Activated T-helper 1 cell treated with anti-CD3 and anti-CD28 coated beads, Interleukin-12 subunit alpha, Interleukin-12 subunit beta, Interleukin-2, Interleukin-4 antibody, amounts not matched to agents 30 ng/mL and 10 ng/mL and 1 ng/mL, durations not matched to agents 14 hours and 24 hours and 36 hours (primary cell): ENCODE results near the gene VOPP1. TPM values are rescaled to one million over a fixed set of nuclear protein-coding genes. Genes with fewer than 3 reads are reported as not detected.
"Not testable (repeated sequence)": the region's sequence is repeated elsewhere in the genome, so short reads cannot be mapped to it uniquely, and the experiment has no call there.

Experiments
- DNase-seq: peaks from one replicate; pipeline ENCODE4 v3.0.0; 2021; ENCODE audit warnings: low spot score
- H3K27ac Mint-ChIP-seq: one replicate; pipeline ENCODE4 v1.8.0; 2021; ENCODE audit warnings: mild to moderate bottlenecking, mixed read lengths
- H3K27me3 Mint-ChIP-seq: one replicate; pipeline ENCODE4 v1.8.0; 2022; ENCODE audit warnings: mild to moderate bottlenecking, moderate library complexity, mixed read lengths; ENCODE audit not compliant: insufficient read depth
- H3K36me3 Mint-ChIP-seq: one replicate; pipeline ENCODE4 v1.8.0; 2021; ENCODE audit warnings: low read depth, mixed read lengths
- H3K4me1 Mint-ChIP-seq: one replicate; pipeline ENCODE4 v1.8.0; 2021; ENCODE audit warnings: low read depth, mixed read lengths
- H3K4me3 Mint-ChIP-seq: one replicate; pipeline ENCODE4 v1.8.0; 2021; ENCODE audit warnings: mild to moderate bottlenecking, moderate library complexity, mixed read lengths
- H3K9me3 Mint-ChIP-seq: one replicate; pipeline ENCODE4 v1.8.0; 2021; ENCODE audit warnings: mixed read lengths
- intact Hi-C: fragments of 100-400 bp; cut with micrococcal nuclease; formaldehyde crosslinking; loops from one replicate; pipeline ENCODE4 v1.15.1; 2024
- total RNA-seq: library from RNA; stranded (reverse); gene quantifications from 2 replicates; pipeline ENCODE4 v1.2.3, GENCODE V29; 2022

VOPP1 gene, protein sequence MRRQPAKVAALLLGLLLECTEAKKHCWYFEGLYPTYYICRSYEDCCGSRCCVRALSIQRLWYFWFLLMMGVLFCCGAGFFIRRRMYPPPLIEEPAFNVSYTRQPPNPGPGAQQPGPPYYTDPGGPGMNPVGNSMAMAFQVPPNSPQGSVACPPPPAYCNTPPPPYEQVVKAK
- total RNA-seq: 96.3 and 102 TPM in 2 replicates

DNA sequence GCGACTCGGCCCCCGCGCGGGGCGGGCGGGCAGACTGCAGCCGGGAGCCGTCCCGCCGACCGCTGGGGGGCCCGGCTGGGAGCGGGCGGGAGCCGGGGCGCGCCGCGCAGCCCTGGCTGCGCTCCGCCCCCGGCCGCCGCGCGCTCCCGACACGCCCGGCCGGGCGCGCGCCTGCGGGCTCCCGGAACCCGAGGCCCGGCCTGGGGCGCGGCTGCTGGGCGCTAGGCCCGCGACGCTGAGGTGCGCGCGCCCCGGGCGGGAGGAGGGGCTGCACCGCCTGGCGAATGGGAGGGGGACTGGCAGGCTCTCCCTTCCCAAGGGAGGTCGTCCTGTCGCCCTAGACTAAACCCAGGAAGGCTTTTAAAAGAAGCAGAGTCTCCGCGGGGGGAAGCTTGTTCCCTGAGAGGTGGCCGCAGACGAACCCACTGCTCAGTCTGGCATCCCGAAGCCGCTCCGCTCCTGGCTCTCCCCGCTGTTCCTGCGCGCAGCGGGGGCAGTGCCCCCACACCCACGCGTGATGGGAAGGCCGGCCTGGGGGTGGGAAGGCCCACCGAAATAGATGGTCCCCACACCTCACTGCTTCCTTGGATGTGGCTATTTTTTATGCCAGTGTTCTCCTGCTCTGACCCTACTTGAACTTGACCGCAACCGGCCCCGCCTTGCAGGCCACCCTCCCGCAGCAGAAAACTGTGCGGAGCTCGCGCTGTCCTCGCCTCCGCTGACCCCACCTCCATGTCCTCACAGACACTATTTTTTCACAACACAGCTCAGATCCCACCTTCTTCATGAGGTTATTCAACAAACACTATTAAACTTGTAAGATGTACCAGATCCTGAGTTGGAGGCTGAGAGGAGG, at the start of gene VOPP1:
Gene VOPP1, minus strand, starts transcription at position 125 of the 856 bp plus-strand sequence. CDS start 178 bp downstream, outside the sequence.
- Mint-ChIP-seq H3K9me3 (peaks cover 5% of the 10 kb centered on the region), H3K4me3 (peak within 1 kb of the TSS; percentile 94), H3K27me3 (no peaks in the 10 kb centered on the region), H3K36me3 (peaks cover 10% of the 10 kb centered on the region), H3K27ac (peak within 1 kb of the TSS; percentile 92), H3K4me1 (peaks cover 68% of the 10 kb centered on the region)
- peak; percentile 57 for DNase-seq
- intact Hi-C loops: loop anchor here (5.0 to 10.0 kb wide), 5 partner anchors 312 to 575 kb away; partner anchors contain the start of genes CCT6A, CHCHD2, MRPS17 and PSPH

DNA sequence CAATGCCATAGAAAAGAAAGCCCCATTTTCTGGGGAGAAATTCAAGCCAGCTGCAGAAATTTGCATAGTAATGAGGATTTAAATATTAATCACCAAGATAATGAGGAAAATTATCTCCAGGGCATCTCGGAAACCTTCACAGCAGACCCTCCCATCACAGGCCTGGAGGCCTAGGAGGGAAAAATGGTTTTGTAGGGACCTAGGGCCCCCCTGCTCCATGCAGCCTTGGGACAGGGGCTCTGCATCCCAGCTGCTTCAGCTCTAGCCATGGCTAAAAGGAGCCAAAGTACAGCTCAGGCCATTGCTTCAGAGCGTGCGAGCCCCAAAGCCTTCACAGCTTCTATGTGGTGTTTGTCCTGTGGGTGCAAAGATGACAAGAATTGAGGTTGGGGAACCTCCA, 46.6 kb upstream of the VOPP1 start:
- Mint-ChIP-seq H3K9me3 (peaks cover 15% of the 10 kb centered on the region), H3K27ac (no peak overlapping the region)
- intact Hi-C loops: no loop called here

DNA sequence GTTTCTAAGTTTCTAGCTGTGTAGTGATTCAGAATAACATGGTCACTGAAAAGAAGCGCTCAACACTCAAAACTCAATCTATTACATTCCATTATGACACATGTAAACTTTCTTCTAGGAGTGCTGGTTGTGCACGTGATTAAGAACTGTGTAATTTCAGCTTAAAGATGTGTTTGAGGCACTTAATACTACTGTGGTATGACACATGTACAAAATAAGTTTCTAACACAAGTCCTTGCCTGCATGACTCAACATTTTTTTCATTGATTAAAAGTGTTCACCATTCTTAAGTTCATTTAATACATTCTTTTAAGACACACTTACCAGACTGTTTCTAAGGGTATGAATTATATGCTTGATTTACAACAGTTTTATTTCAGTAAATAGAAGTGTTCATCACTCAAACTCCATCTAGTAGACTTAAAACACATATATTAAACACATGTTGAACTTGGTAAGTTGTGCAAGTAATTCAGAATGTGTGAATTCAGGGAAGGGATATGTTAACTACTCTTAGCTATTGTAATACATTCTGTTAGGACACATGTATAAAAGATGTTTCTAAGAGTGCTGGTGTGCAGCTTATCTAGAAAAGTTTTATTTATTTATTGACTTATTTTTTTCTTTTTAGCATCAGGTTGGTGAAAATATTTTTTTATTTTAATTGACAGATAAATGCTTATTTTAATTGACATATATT, 42.2 kb upstream of the VOPP1 start:
- H3K27me3 Mint-ChIP-seq, H3K27ac Mint-ChIP-seq, H3K36me3 Mint-ChIP-seq, H3K4me3 Mint-ChIP-seq, DNase-seq, H3K4me1 Mint-ChIP-seq, intact Hi-C loops: not testable (repeated sequence)
- peaks cover 11% of the 10 kb centered on the region for H3K9me3 Mint-ChIP-seq

More for the DNA sequence above, 46.6 kb upstream of the VOPP1 start:
- no peak overlapping the region for H3K4me3 Mint-ChIP-seq
- no peaks in the 10 kb centered on the region for H3K36me3 Mint-ChIP-seq
- peaks cover 5% of the 10 kb centered on the region for H3K27me3 Mint-ChIP-seq
- H3K4me1 Mint-ChIP-seq: no peaks in the 10 kb centered on the region
- no peak for DNase-seq

DNA sequence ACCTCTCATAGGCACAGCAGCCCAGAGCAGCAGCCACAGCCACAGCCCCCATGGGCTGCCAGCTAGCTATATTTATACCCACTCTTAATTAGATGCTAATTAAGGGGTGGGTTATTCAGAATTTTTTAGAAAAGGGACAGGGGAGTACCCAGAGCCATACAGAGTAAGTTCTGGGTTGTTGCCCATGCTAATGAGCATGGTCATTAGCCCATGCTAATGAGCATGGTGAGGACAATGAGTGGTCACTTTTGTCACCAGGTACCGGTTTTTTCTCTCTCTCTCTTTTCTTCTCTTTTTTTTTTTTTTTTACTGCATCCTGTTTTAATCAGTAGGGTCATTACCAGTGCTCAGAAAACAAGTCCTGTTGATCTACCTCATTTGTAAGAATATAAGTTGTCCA, 37.4 kb upstream of the VOPP1 start:
- H3K4me3 Mint-ChIP-seq, H3K27me3 Mint-ChIP-seq, H3K4me1 Mint-ChIP-seq, H3K9me3 Mint-ChIP-seq, DNase-seq, H3K36me3 Mint-ChIP-seq, H3K27ac Mint-ChIP-seq, intact Hi-C loops: not testable (repeated sequence)

DNA sequence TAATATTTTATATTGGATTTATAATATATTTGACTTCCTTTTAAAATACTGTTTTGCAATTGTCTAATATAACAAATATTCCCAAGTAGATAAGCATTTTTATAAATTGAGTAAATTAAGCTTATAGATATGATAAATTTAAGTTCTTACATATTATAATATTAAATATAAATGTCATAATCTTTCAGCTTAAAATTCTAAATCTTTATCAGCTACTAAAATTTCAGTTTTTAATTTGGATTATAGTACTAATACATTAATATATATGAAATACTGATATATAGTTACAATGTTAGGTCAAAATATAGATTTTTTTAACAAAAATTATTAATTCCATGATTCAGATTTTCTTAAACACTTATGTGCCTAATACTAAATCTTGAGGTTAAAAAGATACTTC, 33.4 kb upstream of the VOPP1 start:
- DNase-seq, intact Hi-C loops, H3K27ac Mint-ChIP-seq, H3K9me3 Mint-ChIP-seq, H3K4me1 Mint-ChIP-seq, H3K4me3 Mint-ChIP-seq, H3K36me3 Mint-ChIP-seq: not testable (repeated sequence)
- H3K27me3 Mint-ChIP-seq: peaks cover 12% of the 10 kb centered on the region

DNA sequence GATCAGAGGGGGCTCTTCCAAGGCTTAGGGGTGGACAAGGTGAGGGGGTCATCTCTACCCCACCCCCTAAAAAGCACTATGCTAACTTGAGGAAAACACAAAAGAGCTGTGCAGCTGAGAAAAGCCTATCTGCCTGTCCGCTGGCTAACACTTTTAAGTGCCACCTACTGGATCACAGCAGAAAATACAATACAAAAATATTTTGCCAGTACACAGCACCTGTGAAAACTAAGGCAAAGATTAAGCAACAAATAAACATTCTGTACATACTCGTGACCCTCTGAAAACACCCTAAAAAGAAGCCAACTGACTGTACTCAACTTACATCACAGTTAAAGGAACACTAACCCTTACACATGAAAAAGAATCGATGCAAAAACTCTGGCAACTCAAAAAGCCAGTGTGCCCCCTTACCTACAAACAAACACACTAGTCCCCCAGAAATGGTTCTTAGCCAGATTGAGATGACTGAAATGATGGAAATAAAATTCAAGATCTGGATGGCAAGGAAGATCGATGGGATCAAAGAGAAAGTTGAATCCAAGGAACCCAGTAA, 25.7 kb upstream of the VOPP1 start:
- intact Hi-C loops: loop anchor here (1.0 to 5.0 kb wide), 2 partner anchors 165 to 316 kb away; no protein-coding TSS in a partner anchor
- not testable (repeated sequence) for DNase-seq, H3K4me3 Mint-ChIP-seq, H3K27ac Mint-ChIP-seq, H3K36me3 Mint-ChIP-seq, H3K9me3 Mint-ChIP-seq
- Mint-ChIP-seq H3K27me3 (peaks cover 17% of the 10 kb centered on the region), H3K4me1 (peaks cover 18% of the 10 kb centered on the region)

DNA sequence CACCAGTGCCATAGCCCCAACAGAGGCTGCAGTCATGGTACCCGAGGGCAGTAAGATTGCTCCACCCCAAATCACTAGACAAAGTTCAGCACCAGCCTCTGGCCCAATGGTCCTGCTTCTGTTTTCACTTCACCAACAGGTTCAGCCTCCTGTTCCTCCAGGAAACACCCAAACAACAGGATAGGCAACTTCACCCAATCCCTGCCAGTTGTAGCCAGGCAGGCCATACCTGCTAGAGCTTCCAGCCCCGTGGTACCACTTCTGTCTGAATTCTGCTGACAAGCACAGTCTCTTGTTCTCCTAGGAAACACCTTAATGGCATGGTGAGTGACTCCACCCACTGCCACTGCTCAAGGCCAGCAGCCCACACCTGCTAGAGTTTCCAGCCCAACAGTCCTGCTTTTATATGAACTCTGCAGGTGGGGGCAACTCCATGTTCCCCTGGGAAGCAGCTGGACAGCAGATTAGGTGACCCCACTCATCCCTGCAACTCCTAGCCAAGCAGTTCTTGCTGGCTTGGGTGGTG, 25.0 kb upstream of the VOPP1 start:
- H3K36me3 Mint-ChIP-seq, DNase-seq, H3K27ac Mint-ChIP-seq, H3K9me3 Mint-ChIP-seq, H3K4me3 Mint-ChIP-seq: not testable (repeated sequence)
- H3K27me3 Mint-ChIP-seq: peaks cover 15% of the 10 kb centered on the region
- H3K4me1 Mint-ChIP-seq: peaks cover 21% of the 10 kb centered on the region
- intact Hi-C loops: loop anchor here (5.0 kb wide), 1 partner anchor 315 kb away; no protein-coding TSS in a partner anchor

DNA sequence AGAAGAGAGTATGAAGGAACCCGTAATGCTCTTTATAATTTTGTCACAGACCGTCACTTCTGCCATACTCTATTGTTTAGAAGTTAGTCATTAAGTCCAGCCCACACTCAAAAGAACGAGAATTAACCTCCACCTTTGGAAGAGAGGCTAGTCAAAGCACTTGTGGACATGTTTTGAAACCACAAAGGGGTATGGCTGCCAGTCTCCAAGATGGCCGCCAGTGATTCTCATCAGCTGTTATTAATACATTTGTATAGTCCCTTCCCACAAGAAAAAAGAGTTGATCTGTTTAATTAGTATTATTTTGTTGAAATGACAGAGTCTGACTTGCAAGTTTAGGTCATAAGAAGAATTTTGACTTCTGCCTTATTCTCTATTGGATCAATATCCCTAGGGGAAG, 23.2 kb upstream of the VOPP1 start:
- Mint-ChIP-seq H3K4me1 (peaks cover 25% of the 10 kb centered on the region), H3K4me3 (no peak overlapping the region), H3K36me3 (no peaks in the 10 kb centered on the region), H3K27ac (no peak overlapping the region), H3K27me3 (peaks cover 11% of the 10 kb centered on the region), H3K9me3 (no peaks in the 10 kb centered on the region)
- no peak for DNase-seq
- intact Hi-C loops: loop anchor here (5.0 kb wide), 1 partner anchor 313 kb away; no protein-coding TSS in a partner anchor

DNA sequence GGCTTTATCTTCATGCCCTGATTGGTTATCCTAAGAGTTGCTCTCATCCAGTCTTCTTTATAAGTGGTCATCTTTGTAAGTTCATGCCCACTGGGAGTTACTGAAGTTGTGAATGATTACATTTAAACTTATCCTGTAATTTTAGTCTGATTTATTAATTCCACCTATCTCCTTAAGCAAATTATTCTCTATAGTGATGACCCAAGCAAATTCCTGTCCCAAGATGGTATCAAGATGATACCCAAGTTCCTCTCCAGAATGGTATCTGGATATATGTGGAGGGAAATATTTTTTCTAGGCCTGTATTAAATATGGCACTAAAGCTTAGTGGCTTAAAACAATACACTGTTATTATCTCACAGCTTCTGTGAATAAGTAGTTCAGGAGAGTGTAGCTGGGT, 22.6 kb upstream of the VOPP1 start:
- no peaks in the 10 kb centered on the region for H3K9me3 Mint-ChIP-seq
- H3K36me3 Mint-ChIP-seq: no peaks in the 10 kb centered on the region
- peaks cover 25% of the 10 kb centered on the region for H3K4me1 Mint-ChIP-seq
- H3K27ac Mint-ChIP-seq: no peak overlapping the region
- H3K4me3 Mint-ChIP-seq: no peak overlapping the region
- no peak for DNase-seq
- intact Hi-C loops: loop anchor here (5.0 kb wide), 1 partner anchor 313 kb away; no protein-coding TSS in a partner anchor
- H3K27me3 Mint-ChIP-seq: peaks cover 11% of the 10 kb centered on the region

DNA sequence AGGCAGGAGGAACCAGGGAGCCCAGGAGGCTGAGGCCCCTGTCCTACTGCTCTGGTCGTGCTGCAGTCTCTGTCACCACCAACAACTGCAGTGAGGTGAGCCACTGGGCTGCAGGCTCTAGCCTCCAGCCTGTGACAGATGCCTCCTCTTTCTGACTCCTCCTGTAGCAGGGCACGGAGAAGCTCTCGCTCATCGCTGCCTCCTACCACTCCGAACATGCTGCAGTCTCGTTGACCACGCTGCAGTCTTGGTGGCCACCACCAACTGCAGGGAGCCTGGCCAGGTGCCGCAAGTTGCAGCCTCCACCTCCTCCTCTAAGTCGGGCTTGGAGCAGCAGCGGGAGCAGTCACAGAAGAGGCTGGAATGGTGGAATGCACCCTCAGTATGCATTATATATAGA, 22.1 kb upstream of the VOPP1 start:
- Mint-ChIP-seq H3K9me3 (no peaks in the 10 kb centered on the region), H3K27me3 (peaks cover 7% of the 10 kb centered on the region)
- intact Hi-C loops: no loop called here

DNA sequence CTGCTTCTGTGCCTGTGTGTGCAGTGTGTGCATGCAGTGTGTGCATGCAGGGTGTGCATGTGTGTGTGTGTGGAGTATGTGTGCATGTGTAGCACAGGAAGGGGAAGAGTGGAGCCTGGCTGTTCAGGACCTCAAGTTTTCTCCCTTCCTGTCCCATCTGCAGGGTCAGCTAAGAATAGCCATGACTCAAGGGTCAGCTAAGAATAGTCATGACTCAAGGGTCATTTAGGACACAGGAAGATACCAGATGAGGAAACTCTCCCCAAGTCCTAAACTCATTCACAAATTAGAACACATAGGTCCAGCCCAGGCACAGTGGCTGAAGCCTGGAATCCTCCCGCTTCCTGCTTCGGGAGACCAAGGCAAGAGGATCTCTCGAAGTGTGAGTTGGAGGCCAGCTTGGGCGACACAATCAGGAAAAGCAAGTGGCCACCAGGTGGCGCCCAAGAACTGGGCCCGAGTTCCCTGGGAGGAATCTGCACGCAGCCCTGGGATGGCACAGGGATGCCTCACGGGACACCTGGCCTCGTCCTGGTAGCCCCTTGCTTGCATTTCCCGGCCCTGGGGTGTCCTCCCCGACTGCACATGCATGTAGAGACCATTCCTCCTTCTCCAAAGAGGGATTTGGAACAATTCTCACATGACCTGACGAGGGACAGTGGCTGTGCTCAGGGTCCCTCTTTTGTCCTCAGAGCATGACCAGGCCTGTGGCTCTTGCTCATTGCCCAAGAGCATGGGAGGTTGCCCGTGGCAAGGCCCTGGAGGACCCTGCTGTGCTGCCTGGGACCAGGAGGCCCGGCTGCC, 21.4 kb upstream of the VOPP1 start:
- intact Hi-C loops: loop anchor here (1.0 kb wide), 2 partner anchors 19 to 160 kb away; no protein-coding TSS in a partner anchor
- Mint-ChIP-seq H3K9me3 (no peaks in the 10 kb centered on the region), H3K36me3 (no peaks in the 10 kb centered on the region), H3K27me3 (peaks cover 4% of the 10 kb centered on the region), H3K27ac (no peak overlapping the region), H3K4me1 (peaks cover 32% of the 10 kb centered on the region), H3K4me3 (no peak overlapping the region)
- peak; percentile 48 for DNase-seq

More for the DNA sequence above, 22.1 kb upstream of the VOPP1 start:
- Mint-ChIP-seq H3K27ac (no peak overlapping the region), H3K4me3 (no peak overlapping the region), H3K4me1 (peaks cover 30% of the 10 kb centered on the region), H3K36me3 (no peaks in the 10 kb centered on the region)
- DNase-seq: no peak

DNA sequence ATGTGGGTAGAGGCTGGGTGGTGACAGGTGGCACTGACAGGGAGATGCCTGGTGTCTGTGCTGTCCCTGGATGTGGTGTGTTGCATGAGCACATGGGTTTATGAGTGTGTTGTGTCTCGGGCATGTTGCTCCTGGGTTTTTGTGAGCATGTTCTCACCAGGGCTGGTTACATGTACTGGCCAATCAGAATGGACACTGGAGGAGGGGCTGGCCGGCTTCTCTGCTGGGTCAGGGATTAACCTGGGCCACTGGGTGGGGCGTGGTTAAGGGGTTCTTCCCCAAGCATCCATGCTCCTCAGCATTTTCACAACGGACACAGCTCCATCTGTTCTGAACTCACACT, 20.8 kb upstream of the VOPP1 start:
- intact Hi-C loops: loop anchor here (1.0 kb wide), 2 partner anchors 19 to 160 kb away; no protein-coding TSS in a partner anchor
- Mint-ChIP-seq H3K27me3 (peaks cover 4% of the 10 kb centered on the region), H3K4me3 (no peak overlapping the region), H3K27ac (no peak overlapping the region), H3K9me3 (no peaks in the 10 kb centered on the region), H3K4me1 (peaks cover 35% of the 10 kb centered on the region), H3K36me3 (no peaks in the 10 kb centered on the region)
- DNase-seq: no peak
